GM12872 (cell line): ENCODE measurements around the gene HOXB13.

Source experiments
- CTCF ChIP-seq: IDR thresholded peaks from 3 replicates; pipeline ENCODE4 v1.5.1; 2011; ENCODE audit warnings: low read depth, mild to moderate bottlenecking, low read length, moderate library complexity; ENCODE audit not compliant: insufficient read depth

HOXB13 gene

GRCh38 chr17:48760411-48760810 is 31.9 kb upstream of the HOXB13 start:
- TF ChIP-seq CTCF, result no peak

- no peak for TF ChIP-seq CTCF
Observed at GRCh38 chr17:48759288-48759687, 30.7 kb upstream of the HOXB13 start.

GRCh38 chr17:48757524-48757961 is 29.0 kb upstream of the HOXB13 start:
- no peak for TF ChIP-seq CTCF

GRCh38 chr17:48756830-48757251 is 28.3 kb upstream of the HOXB13 start:
- no peak for TF ChIP-seq CTCF

- no peak for TF ChIP-seq CTCF
Observed at GRCh38 chr17:48755356-48755755, 26.8 kb upstream of the HOXB13 start.

- no peak for TF ChIP-seq CTCF
Observed at GRCh38 chr17:48754500-48755261, 26.1 kb upstream of the HOXB13 start.

- TF ChIP-seq CTCF, result no peak
Observed at GRCh38 chr17:48753794-48754499, 25.4 kb upstream of the HOXB13 start.
